Measurements from ENCODE around the gene MEIKIN. TPM values are rescaled to one million over a fixed set of nuclear protein-coding genes. Genes with fewer than 3 reads are reported as not detected.

The MEIKIN gene
- total and polyA plus RNA-seq, 2 of the 8 experiments (the other 6 are each of a cell fraction or from before 2014, with no cell fraction given): not detected

- Histone ChIP-seq H3K4me3 (ENCODE audit: extremely low read depth in 1 of 4, insufficient read depth in 2 of 4, low read depth in 3 of 4, low read length in 4 of 4) (no peak overlapping the region), H4K20me1 (replicated peaks in 1 of 2; ENCODE audit: control insufficient read depth in 1 of 2, insufficient read depth in 2 of 2, low read length in 2 of 2) (no peaks in the 10 kb centered on the region), H3K18ac (ENCODE audit: extremely low read depth, low read length) (no peak overlapping the region), H3K14ac (ENCODE audit: insufficient read length) (no peak overlapping the region), H3K23ac (ENCODE audit: insufficient read length) (no peak overlapping the region), H2BK20ac (ENCODE audit: low read length) (no peak overlapping the region), H3K9me3 (ENCODE audit: insufficient read depth in 2 of 2, low read depth in 1 of 2, low read length in 1 of 2) (no peaks in the 10 kb centered on the region), H3K36me3 (ENCODE audit: control insufficient read depth in 2 of 4, insufficient read depth in 4 of 4, low read length in 3 of 4) (no peaks in the 10 kb centered on the region), H2BK5ac (ENCODE audit: low read depth, low read length) (no peak overlapping the region), H2BK15ac (ENCODE audit: low read length) (no peak overlapping the region), H2BK12ac (ENCODE audit: low read depth, low read length) (no peak overlapping the region), H3K4ac (replicated peaks; ENCODE audit: insufficient read length, low read depth, low read length) (no peak overlapping the region), H2AK5ac (ENCODE audit: low read depth, low read length) (no peak overlapping the region), H3K23me2 (ENCODE audit: low read depth, low read length) (no peaks in the 10 kb centered on the region), H3K4me1 (replicated peaks in 1 of 4; ENCODE audit: control insufficient read depth in 3 of 4, insufficient read depth in 4 of 4, low read length in 3 of 4) (no peaks in the 10 kb centered on the region; a peak in 1 of 7 replicates), H2AFZ (ENCODE audit: low read length) (no peak overlapping the region), H3K27me3 (replicated peaks in 1 of 4; ENCODE audit: control insufficient read depth in 3 of 4, extremely low read depth in 1 of 4, insufficient read depth in 3 of 4, low read length in 3 of 4) (no peaks in the 10 kb centered on the region), H3K79me2 (ENCODE audit: control insufficient read depth in 1 of 2, insufficient read depth in 2 of 2, low read length in 2 of 2) (no peaks in the 10 kb centered on the region), H3K9ac (replicated peaks in 1 of 4; ENCODE audit: extremely low read depth in 1 of 4, low read depth in 3 of 4, low read length in 3 of 4) (no peak overlapping the region), H4K8ac (ENCODE audit: extremely low read depth, insufficient read depth, low read length) (no peak overlapping the region), H4K91ac (replicated peaks; ENCODE audit: insufficient read length, low read length) (no peak overlapping the region), H4K5ac (ENCODE audit: insufficient read length, low read depth, low read length) (no peak overlapping the region), H3K79me1 (ENCODE audit: low read depth, low read length) (no peaks in the 10 kb centered on the region), H3K27ac (ENCODE audit: low read depth, low read length) (no peak overlapping the region), H3K56ac (replicated peaks; ENCODE audit: insufficient read length, low read depth, low read length) (no peak overlapping the region), H3K4me2 (ENCODE audit: insufficient read depth in 1 of 2, low read depth in 2 of 2, low read length in 2 of 2) (no peak overlapping the region), H2BK120ac (replicated peaks; ENCODE audit: low read depth, low read length) (no peak overlapping the region)
- FAIRE-seq (no peak), DNase-seq (ENCODE audit: low read depth in 1 of 2, low spot score in 2 of 2) (no peak)
- WGBS, 2 experiments (ENCODE audit: extremely low coverage in 1 of 2, insufficient coverage in 1 of 2, insufficient read length in 1 of 2, insufficient replicate concordance in 2 of 2, low coverage in 1 of 2, low lambda C conversion rate in 2 of 2, missing lambda C conversion rate in 1 of 2): 46% methylated on average over 2 of the region's 2 CpGs; no CpG with 5 or more reads in 1 of the 2 experiments
- POLR2A ChIA-PET (ENCODE audit: partially characterized antibody): interaction anchor here (0.6 kb wide), 1 partner anchor 107 kb away, joined by 3 read pairs; no protein-coding TSS in a partner anchor
- CTCF ChIA-PET (ENCODE audit: partially characterized antibody): no interaction called here
- TF ChIP-seq HDAC2 (IDR thresholded peaks at IDR 0.05; ENCODE audit: borderline replicate concordance in 1 of 2, low read depth in 2 of 2, low read length in 2 of 2): no peak
- no peak for TF ChIP-seq RAD21 (IDR thresholded peaks at IDR 0.05 in 1 of 2, conservative IDR thresholded peaks at IDR 0.05 in 1 of 2; ENCODE audit: low read depth in 2 of 2, low read length in 2 of 2)
- no peak for TF ChIP-seq EGR1 (IDR thresholded peaks at IDR 0.05; ENCODE audit: borderline replicate concordance, low read depth, low read length)
These were observed 2.0 kb upstream of the MEIKIN start for GRCh38 chr5:131947445-131947844.
